CD4-positive, alpha-beta T cell treated with Interferon alpha-2 for 1 hour (primary cell): Measurements from ENCODE around the gene SSTR3.
A peak's percentile ranks its signal among the peaks of the same experiment; 100 is the strongest.
"Not testable (repeated sequence)": the region's sequence is repeated elsewhere in the genome, so short reads cannot be mapped to it uniquely, and the experiment has no call there.

Experiments used
- DNase-seq, 2 donors: peaks; one replicate each; pipeline ENCODE4 v3.0.0-alpha.2; 2020 to 2022

Gene SSTR3

GRCh38 chr22:37209140-37209845, 3.0 kb downstream of the SSTR3 start:
- no peak for DNase-seq

- DNase-seq: no peak
Measured at GRCh38 chr22:37208401-37209139, 3.7 kb downstream of the SSTR3 start.

GRCh38 chr22:37207981-37208380, 4.3 kb downstream of the SSTR3 start:
- DNase-seq: peak; percentile 41 to 45

DNA sequence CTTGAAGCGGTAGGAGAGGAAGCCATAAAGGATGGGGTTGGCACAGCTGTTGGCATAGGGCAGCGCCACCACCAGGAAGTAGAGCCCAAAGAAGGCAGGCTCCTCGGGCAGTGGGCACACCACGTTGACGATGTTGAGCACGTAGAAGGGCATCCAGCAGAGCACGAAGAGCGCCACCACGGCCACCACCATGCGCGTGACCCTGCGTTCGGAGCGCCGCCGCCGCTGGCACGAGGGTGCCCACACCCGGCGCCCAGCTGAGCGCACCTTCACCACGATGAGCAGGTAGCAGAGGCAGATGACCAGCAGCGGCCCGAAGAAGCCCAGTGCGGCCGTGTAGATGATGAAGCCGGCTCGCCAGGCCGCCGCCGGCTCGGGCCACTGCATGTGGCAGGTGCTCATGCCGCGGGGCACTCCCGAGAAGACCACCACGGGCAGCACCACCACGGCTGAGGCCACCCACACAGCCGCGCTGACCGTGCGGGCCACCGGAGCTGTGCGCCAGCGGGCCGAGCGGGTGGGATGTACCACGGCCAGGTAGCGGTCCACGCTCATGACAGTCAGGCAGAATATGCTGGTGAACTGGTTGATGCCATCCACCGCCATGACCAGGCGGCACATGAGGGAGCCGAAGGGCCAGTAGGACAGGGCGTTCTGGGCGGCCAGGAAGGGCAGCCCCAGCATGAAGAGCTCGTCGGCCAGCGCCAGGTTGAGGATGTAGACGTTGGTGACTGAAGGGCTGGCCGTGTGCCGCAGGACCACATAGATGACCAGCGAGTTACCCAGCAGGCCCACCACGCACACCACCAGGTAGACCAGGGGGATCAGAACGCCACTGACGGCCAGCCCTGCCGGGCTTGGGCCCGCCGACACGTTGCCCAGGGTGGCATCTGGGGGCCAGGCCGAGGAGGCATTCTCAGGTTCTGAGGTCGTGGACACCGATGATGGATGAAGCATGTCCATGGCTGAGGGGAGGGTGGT, 5.1 kb downstream of the SSTR3 start:
- no peak for DNase-seq

GRCh38 chr22:37206118-37206840, 6.0 kb downstream of the SSTR3 start:
- no peak for DNase-seq

DNA sequence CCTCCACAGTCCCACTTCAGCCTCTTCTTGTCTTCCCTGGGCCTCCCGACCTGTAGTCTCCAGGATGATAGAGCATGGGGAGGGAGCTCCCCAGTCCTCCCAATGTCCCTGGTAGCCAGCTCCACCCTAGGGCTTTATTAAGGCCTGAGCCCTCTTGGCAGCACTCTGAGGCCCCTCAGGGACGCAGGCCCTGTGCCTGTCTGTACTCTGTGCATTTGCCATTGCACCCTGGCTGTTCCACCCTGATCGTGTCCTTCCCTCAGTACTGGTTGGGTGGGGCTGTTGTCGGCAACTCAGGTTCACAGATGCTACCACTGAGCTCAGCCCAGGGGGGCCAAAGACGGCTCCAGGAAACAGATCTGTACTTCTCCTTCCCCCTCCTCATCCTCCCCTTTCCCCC, 7.2 kb downstream of the SSTR3 start:
- peak in 1 of 2 donors; percentile 0 for DNase-seq

DNA sequence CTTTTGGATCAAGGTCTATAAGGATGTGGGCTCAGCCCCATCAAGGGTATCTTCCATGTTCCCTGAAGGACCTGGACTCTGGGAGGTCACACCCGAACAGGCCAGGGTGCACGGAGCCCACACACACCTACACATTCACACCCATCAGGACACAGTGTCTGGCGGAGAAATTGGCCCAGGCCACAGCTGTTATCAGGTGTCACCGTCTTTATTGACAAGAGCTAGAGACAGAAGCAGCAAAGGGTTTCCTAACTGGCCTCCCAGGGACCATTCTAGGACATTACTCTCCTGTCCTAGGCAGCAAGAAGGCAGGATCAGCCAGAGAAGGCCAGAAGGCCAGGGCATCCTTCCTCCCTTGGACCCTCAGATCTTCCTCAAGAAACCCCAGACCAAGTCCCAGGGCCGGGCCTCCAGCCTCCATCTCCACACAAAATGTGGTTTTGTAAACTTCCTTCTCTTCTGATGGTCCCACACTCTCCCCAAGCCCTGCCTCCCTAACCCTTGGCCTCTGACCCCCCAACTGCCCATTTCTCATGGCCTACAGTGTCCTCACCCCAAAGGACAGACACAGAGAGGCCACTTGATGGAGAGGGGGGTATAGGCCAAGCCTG, 8.1 kb downstream of the SSTR3 start:
- DNase-seq: no peak

GRCh38 chr22:37203354-37204044, 8.8 kb downstream of the SSTR3 start:
- DNase-seq: no peak

DNA sequence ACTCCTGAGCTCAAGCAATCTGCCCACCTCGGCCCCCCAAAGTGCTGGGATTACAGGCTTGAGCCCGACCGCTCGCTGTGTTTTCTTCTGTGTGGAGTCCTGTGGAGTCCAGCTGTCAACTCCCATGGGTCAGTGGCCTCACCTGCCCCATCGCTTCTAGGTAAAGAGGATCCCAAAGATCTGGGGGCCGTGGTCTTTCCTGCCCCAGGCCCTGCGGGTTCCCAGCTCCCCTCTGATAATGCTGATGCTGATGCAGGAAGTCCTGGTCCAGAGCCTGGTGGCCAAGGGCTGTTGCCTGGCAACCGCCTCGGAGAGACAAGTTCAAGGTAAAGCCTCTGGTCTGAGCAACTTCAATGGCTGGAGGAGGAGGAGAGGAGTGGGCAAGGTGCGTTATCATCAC, 9.6 kb downstream of the SSTR3 start:
- no peak for DNase-seq

GRCh38 chr22:37202001-37202555, 10.2 kb downstream of the SSTR3 start:
- DNase-seq: no peak

DNA sequence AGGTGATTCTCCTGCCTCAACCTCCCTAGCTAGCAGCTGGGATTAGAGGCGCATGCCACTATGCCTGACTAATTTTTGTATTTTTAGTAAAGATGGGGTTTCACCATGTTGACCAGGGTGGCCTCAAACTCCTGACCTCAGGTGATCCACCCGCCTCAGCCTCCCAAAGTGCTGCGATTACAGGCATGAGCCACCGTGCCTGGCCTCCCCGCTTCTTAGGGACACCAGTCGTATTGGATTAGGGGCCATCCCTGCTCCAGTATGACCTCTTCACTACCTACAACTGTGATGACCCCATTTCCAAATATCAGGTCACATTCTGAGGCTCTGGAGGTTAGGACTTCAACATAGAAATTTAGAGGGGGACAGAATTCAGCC, 10.8 kb downstream of the SSTR3 start:
- DNase-seq: not testable (repeated sequence)

DNA sequence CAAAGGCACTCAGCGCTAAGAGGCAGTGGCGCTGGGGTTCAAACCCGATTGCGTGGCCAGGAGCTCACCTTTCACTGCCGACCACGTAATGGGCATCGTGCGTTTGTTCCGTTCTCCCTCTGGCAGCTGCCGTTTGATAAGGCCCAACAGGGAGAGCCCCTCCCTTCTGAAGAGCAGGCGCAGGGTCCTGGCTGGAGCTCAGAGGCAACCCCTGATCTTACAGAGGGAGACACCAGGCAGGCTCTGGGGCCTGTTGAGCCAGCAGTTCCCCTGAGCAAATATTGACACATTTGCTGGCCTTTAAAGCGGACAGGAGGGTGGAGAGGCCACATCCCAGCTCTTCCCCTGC, 12.5 kb downstream of the SSTR3 start:
- no peak for DNase-seq

DNA sequence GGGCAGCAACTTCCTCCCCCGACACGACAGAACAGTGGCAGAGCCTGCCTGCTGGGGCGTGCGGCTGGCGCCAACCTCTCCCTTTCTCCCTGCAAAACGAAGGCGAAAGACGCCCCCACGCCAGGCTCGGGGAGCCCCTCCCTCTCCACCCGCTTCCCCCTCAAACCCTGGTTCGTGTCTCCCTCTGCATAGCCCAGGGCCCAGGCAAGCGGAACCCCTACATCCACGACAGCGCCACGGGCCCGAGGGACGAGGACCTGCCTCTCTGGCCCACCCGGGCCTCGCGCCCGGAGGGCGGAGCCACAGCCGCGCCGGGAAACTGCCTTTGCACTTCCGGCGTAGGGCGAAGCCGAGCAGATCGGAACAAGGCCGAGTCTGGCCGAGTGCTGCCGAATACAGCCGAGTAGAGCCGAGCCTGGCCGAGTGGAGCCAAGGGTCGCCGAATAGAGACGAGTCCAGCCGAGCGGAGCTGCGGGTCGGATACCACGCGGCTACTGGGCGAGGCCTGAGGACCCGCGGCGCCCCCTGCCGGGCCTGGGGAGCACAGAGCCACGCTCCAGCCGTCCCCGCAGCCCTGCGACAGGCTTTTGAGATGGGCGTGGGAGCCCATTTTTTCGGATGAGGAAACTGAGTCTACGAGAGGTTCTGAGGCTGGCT, 13.0 kb downstream of the SSTR3 start:
- peak; percentile 98 to 100 for DNase-seq

DNA sequence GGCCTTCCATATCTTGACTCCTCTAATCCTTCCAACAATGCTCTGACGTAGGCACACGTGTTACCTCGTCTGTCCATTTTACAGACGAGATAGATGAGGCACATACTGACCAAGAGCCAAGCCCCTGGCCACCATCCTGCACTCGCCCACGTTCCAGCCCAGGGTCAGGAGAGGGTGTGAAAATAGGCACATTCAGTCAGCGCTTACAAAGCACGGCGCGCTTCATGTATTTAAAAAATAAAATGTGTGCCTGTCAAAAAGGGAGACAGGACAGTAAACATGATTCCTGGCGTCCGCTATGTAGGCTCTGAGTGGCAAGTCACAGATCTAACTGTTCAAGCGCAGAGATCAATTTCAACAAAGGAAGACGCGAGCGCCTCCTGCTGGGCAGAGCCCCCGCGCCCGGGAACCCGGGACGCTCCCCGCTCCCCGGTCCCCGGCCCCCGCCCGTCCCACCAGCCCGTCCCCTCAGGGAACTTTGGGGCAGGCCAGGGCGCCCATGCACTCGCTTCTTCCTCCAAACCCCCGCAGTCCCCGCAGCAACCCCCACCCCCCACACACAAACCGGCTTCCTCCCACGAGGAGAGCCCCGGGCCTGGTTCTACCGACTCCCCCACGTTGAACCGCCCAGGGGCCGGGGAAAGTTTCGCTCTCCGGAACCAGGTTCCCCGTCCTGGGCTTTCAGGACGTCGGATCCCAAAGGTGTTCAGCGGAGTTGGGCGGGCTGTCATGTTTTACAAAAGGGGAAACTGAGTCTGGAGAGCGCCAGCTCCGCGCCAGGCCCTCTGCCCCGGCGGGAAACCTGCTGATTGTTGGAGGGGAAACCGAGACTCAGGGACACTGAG, 13.8 kb downstream of the SSTR3 start:
- DNase-seq: peak; percentile 88 to 92

DNA sequence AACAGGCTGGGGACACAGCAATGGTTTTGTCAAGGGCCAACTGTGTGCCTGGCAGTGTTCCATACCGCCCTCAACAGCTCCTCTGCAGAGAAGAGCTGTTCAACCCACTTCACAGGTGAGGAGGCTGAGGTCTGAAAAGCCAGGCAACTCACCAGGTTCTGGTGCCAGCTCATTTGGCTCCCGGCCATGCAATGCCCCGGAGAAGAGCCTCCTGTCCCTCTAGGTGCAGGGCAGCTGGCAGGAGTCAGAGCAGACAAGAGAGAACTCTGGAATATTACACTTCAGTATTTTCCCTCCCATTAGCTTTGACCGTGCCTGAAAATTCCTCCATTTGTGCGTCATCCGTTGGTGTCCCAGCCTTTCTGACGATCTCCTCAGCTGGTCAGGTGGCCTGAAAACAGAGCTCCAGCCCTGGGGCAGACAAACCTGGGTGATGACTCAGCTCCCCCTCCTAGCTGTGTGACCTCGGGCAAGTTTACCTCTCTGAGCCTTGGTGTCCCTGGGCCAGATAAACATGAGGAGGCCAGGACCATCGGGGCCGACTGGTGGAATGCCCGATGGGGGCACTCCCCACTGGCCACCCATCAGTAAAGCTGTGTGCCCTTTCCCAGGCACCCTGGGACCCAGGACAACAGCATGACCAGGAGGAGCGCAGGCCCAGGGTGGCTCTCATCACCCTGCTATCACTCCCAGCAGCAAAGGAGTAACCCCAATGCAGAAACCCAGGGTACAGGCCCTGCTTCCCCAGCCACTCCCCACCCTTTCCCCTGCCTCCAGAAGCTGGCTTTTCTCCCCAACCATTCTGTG, 14.6 kb downstream of the SSTR3 start:
- no peak for DNase-seq

GRCh38 chr22:37196539-37197450, 15.5 kb downstream of the SSTR3 start:
- no peak for DNase-seq

DNA sequence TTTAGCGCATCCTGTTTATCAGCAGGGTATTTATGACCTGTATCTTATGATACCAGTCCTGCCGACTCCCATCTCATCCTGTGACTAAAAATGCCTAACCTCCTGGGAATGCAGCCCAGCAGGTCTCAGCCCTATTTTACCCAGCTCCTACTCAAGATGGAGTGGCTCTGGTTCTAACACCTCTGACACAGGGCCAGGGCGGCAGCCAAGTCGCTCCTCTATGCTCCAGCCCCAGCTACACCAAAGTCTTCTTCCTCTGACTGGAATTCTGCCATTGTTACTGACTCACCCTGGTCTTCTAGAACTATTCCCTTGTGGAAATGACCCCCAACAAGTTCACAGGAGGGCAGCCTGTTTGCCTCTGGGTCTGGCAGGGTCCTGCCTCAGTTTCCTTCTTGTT, 16.4 kb downstream of the SSTR3 start:
- DNase-seq: no peak

DNA sequence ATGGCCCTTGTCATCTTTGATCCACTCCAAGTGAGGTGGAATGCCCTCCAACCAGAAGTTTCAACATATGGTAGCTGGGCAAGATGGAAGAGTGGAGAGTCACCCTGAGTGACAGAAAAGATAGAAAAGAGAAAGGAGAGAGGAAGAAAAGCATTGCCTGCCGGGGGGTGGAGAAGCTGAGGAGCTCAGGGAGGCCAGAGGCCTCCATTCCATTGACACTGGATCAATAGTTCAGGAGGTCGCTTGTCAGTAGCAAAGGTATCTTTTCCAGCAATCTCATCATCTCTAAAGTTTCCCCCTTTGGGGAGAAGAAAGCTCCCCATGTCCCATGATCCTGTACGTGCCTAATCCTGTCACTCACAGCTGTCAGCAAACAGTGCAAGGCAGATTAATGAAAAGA, 17.5 kb downstream of the SSTR3 start:
- no peak for DNase-seq
